HL-60/S4 treated with phorbol 12-myristate 13-acetate at 8.2 ng/mL for 4 days and 3 days (cell line): Measurements from ENCODE around the gene FNDC11.
"Not testable (repeated sequence)": the region's sequence is repeated elsewhere in the genome, so short reads cannot be mapped to it uniquely, and the experiment has no call there.

Source experiments
- in situ Hi-C: fragments of 300-500 bp; cut with MboI; formaldehyde crosslinking; loops from 2 replicates; pipeline ENCODE4 v1.15.0; 2022; ENCODE audit warnings: low sequenced_read_pairs

FNDC11 gene

DNA sequence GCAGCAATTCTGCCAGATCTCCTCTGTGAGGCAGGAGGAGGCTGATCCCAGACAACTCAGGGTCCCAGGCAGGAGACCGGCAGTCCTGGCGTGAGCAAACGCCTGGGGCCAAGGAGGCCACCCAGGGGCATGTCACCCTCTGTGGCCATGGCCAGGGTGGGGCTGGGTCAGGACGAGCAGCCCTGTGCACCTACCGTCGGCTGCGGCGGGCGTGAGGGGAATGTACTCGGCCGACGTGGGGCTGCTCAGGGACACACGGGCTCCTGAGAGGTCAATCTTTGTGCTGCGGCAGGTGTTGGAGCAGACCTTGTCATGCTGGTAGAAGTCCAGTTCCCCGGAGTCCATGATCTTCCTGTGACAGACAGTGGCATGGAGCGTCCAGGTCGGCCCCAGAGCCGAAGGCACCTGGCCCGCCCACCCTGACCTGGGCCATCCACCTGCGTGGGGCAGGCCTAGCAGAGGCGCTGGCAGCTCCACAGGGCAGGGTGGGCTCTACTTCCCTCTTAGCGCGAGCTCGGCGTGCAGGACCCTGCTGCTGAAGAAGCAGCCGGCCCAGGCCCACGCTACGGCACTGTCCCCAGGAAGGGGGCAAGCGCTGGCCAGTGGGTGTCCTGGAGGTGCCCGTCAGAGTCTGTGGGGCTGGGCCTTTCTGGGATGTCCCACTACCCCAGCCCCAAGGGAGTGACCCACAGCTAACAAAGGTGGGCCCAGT, 41.6 kb downstream of the FNDC11 start:
- in situ Hi-C loops = no loop called here

DNA sequence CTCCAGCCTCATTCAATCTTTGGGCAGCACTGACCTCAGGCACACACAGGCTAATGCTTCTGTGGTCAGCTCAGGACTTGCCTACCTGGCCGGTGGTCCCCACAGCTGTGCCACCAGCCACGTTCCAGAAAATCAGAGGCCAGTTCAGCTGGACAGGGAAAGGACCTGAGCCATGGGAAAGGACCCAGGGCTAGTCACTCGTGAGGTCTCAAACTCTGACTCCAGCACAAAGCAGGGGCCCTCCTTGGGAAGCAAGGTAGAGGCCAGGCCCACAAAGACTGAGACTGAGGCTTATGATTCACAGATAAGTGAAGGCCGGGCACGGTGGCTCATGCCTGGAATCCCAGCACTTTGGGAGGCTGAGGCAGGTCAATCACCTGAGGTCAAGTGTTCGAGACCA, 42.5 kb downstream of the FNDC11 start:
- in situ Hi-C loops = no loop called here

DNA sequence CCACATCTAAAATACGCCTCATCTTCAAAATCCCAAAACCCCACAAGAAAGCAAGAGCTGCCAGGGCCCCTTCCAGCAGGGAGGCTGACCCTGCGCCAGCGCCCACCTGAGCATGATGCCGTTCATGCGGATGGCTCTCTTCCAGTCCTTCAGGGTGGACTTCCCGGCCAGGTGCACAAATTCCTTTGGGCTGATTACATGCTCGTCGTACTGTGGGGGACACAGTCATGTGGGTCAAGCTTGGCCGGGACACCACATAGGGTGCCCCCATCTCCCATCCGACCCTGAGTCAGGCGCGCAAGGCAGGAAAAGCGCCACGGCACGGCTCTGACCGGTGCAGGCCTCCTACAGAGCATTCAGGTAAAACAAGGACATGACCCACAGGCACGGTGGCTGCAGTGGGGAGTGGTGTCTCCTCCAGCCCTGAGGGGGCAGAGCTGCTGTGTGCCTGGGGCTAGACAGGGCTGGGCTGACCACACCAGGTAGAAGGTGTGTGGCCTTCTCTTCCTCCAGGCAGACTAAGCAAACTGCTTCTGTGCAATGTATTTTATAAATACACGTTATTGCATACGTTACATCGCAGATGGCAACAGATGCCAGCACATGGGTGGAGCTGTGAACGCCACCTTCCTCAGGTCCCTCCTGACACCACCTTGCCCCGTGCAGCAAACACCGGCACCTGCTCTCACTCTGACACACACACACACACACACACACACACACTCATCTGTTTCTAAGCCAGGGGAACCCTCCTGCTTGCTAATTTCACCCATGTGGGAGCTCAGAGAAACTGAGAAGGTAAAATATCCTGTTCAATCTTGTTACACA, 43.9 kb downstream of the FNDC11 start:
- in situ Hi-C loops = no loop called here

DNA sequence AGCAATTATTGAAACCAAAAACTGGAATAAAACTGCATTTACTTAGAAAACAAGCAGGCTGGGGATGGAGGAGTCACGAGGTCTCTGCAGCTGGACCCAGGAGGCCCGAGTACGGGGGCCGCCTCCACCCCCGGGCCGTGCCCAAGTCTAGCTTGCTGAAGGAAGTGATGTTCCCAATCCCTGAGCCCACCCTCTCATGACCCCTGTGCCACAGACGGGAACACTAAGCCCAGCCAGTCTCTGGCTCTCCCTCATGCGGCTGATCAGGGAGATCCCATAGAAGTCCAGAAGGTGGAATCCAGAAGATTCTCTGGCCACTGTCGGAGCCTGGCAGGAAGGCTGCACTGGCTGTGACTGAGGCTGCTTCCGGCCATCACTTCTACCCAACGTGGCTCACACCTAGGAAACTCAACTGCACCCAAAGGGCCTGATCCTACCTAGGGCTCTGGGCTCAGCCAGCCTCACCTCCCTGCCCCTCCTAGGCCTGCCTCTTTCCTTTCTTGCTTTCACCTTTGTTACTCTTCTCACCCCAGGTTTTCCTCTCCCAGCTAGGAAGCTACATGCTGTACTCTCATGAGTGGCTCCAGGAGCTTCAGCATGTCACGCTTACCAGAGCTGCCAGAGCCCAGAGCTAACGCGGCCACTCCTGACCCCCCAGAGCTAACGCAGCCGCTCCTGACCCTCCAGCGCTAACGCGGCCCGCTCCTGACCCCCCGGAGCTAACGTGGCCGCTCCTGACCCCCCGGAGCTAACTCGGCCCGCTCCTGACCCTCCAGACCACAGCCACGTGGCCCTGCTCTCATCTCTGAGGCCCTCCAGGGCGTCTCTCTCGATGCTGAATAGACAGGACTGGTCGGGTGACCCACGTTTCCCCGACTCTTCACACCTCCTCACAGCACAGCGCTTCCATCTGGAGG, 44.8 kb downstream of the FNDC11 start:
- in situ Hi-C loops = no loop called here

DNA sequence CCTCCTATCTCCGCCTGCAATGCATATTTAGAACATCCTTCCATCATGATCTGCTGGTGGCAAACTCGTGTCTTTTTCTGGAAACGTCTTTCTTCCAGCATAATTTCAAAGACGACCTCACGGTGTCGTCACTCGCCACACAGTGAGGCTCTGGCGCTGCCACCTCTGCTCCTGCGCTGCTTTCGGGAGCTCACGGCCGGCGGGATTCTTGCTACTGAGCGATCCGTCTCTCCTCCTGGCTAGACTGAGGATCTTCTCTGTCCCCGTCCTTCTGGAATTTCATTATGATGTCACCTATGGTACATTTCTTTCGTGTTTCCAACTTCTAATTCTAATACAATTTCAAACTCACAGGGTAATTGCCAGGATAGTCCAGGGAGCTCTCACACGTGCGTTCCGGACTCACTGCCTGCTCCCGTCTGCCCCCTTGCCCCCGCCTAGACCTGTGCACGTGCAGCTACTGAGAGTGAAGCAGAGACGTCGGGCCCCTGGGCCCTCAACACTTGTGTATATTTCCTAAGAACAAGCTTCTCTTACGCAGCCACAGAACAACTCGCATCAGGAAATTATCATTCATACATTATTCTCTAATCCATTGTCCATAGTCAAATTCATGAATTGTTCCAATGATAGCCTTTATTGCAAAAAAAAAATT, 45.6 kb downstream of the FNDC11 start:
- in situ Hi-C loops = no loop called here

DNA sequence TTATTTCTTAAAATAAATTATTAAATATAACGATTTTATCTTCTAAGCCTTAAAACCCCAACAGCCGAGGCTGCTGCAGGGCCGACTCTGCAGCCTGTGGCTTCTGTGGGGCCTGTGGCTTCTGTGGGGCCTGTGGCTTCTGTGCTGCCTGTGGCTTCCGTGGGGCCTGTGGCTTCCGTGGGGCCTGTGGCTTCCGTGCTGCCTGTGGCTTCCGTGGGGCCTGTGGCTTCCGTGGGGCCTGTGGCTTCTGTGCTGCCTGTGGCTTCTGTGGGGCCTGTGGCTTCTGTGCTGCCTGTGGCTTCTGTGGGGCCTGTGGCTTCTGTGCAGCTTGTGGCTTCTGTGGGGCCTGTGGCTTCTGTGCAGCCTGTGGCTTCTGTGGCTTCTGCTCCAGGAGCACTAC, 47.7 kb downstream of the FNDC11 start:
- in situ Hi-C loops = not testable (repeated sequence)

DNA sequence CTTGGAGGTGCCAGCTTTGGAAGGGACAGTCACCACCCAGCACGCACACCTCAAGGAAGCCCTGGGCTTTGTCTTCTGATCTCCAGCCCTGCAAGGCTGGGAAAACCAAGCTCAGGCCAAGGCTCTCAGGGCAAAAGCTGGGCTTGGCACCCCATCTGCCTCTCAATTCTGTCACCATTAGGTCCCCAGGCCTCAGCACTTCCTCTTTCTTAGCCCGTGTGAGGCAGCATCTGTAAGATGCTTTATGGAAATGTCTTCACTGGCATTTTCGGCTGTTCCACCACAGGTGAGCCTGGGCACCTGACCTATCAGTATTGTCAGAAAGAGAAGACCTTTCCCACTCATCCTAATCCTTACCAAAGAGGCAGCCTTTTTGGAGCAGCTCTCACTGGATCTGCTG, 48.4 kb downstream of the FNDC11 start:
- in situ Hi-C loops = no loop called here
